Left ventricle myocardium inferior (tissue), 1 donor: ENCODE results near the gene HCN3. TPM values are rescaled to one million over a fixed set of nuclear protein-coding genes. Genes with fewer than 3 reads are reported as not detected.
A peak's percentile ranks its signal among the peaks of the same experiment; 100 is the strongest.

Source experiments
- DNase-seq: peaks from one replicate; pipeline ENCODE4 v3.0.0-alpha.2; 2020
- H3K27ac ChIP-seq: fragments of 200-600 bp; replicated peaks from 2 replicates; pipeline ENCODE4 v1.8.0; 2021
- H3K27me3 ChIP-seq: fragments of 200-600 bp; 2 replicates; pipeline ENCODE4 v1.8.0; 2021; ENCODE audit warnings: low read depth
- H3K36me3 ChIP-seq: fragments of 200-600 bp; 2 replicates; pipeline ENCODE4 v1.8.0; 2021
- H3K4me1 ChIP-seq: fragments of 200-600 bp; 2 replicates; pipeline ENCODE4 v1.8.0; 2021
- H3K4me3 ChIP-seq: fragments of 200-600 bp; 2 replicates; pipeline ENCODE4 v1.8.0; 2021; ENCODE audit warnings: mild to moderate bottlenecking, moderate library complexity
- H3K9me3 ChIP-seq: fragments of 200-600 bp; replicated peaks from 2 replicates; pipeline ENCODE4 v1.8.0; 2021
- CTCF ChIP-seq: fragments of 200-600 bp; IDR thresholded peaks from 2 replicates; pipeline ENCODE4 v1.8.0; 2021; ENCODE audit warnings: antibody characterized with exemption, mild to moderate bottlenecking, borderline replicate concordance
- intact Hi-C: fragments of 100-400 bp; cut with micrococcal nuclease; formaldehyde crosslinking; loops from one replicate; pipeline ENCODE4 v1.11.0; 2022
- total RNA-seq: library from RNA; stranded (reverse); fragmentation: NEBNext Ultra II Directional; extraction: Animal tissue kit (Norgen Biotek cat#: 25700); gene quantifications from one replicate; pipeline ENCODE4 v1.2.1, GENCODE V29; 2021
- donor health status: DM: no; HTN: yes; CAD: no; lungs with severe emphysema.

HCN3 gene
- total RNA-seq, 1 donor from 2014 or later = 1.2 TPM

DNA sequence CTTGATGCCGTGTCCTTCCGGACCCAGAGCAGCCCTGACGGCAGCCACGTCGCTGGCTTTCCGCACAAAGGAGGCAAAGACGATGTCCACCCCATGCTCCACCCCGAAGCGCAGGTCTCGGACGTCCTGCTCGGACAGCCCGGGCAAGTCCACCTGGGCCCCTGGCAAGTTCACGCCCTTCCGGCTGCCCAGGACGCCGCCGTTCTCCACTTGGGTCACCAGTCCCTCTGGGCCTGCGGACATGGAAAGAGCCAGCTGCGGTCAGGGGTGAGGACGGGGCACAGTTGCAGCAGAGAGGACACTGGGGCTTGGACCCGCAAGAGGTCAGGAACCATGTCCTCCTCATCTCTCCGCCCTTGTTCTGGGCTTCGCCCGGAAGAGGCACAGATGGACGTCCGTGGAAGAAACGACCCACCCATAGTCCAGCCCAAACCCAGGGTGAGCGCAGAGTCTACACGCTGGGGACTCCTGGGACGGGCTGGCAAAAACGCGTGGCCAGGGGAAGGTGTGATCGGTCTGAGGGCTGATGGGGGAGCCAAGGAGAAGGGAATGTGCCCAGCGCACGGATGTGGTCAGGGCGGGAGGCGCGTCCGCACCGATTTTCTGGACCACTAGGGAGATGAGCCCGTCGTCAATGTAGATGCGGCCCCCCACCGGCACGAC lies 17.4 kb downstream of the HCN3 start:
- Histone ChIP-seq H3K36me3 (no peaks in the 10 kb centered on the region), H3K4me3 (peak overlapping the region; percentile 46), H3K9me3 (no peaks in the 10 kb centered on the region), H3K27me3 (peaks cover 63% of the 10 kb centered on the region), H3K4me1 (peaks cover 14% of the 10 kb centered on the region), H3K27ac (no peak overlapping the region)
- DNase-seq = no peak
- no peak for TF ChIP-seq CTCF
- intact Hi-C loops = no loop called here

DNA sequence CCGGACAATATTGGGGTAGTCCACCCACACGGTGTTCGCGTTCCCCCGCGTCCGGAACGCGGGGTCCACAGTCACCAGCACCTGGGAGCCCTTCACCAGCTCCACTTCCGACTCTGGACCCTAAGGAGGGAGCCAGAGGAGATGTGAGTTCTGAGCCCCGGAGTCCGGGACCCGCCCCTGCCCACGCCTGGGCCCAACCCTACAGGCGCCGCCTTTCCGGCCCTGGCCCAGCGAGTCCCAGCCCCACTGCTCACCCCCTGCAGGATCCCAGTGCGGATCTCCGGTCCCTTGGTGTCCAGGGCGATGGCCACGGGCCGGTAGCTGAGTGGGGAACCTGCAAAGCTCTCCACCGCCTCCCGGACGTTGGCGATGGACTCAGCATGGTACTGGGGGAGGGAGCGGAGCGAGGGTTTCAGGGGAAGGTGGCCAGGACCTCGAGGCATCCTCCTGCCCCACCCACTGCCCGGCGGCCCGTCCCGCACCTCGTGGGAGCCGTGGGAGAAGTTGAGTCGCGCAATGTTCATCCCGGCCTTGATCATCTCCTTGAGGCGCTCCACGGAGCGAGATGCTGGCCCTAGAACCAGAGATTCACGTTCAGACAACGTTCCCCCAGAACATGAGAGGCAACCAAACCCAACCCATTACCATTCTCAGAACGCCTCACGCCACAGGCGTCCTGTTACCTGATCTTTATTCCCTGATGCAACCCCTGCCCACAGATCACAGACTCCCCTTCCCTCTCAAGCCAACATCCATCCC lies 18.1 kb downstream of the HCN3 start:
- Histone ChIP-seq H3K4me1 (peaks cover 14% of the 10 kb centered on the region), H3K27ac (no peak overlapping the region), H3K27me3 (peaks cover 63% of the 10 kb centered on the region), H3K36me3 (no peaks in the 10 kb centered on the region), H3K4me3 (peak overlapping the region; percentile 46), H3K9me3 (no peaks in the 10 kb centered on the region)
- no peak for DNase-seq
- intact Hi-C loops = no loop called here
- no peak for TF ChIP-seq CTCF

- Histone ChIP-seq H3K4me1 (peaks cover 14% of the 10 kb centered on the region), H3K9me3 (no peaks in the 10 kb centered on the region), H3K4me3 (no peak overlapping the region), H3K27me3 (peaks cover 63% of the 10 kb centered on the region), H3K27ac (no peak overlapping the region), H3K36me3 (no peaks in the 10 kb centered on the region)
- no peak for DNase-seq
- intact Hi-C loops = no loop called here
- no peak for TF ChIP-seq CTCF
Measured at GRCh38 chr1:155295942-155296267, 18.6 kb downstream of the HCN3 start.

GRCh38 chr1:155296661-155297060 lies 19.4 kb downstream of the HCN3 start:
- intact Hi-C loops = no loop called here
- H3K27me3 ChIP-seq = peaks cover 60% of the 10 kb centered on the region
- no peaks in the 10 kb centered on the region for H3K36me3 ChIP-seq

GRCh38 chr1:155297384-155297783 lies 20.1 kb downstream of the HCN3 start:
- intact Hi-C loops = no loop called here
- Histone ChIP-seq H3K4me3 (no peak overlapping the region), H3K27ac (no peak overlapping the region), H3K4me1 (peaks cover 14% of the 10 kb centered on the region), H3K36me3 (no peaks in the 10 kb centered on the region), H3K27me3 (peaks cover 54% of the 10 kb centered on the region), H3K9me3 (no peaks in the 10 kb centered on the region)
- no peak for DNase-seq
- no peak for TF ChIP-seq CTCF

More at GRCh38 chr1:155296661-155297060, 19.4 kb downstream of the HCN3 start:
- Histone ChIP-seq H3K4me3 (no peak overlapping the region), H3K27ac (no peak overlapping the region), H3K4me1 (peaks cover 14% of the 10 kb centered on the region), H3K9me3 (no peaks in the 10 kb centered on the region)
- DNase-seq = no peak
- no peak for TF ChIP-seq CTCF
